Hepatocyte (in vitro differentiated cells): ENCODE results near the gene AZU1.

Source experiments
- EZH2 ChIP-seq: fragments of 200-600 bp; sonication (generic); IDR thresholded peaks from 2 replicates; pipeline ENCODE4 v1.6.1; 2016; ENCODE audit warnings: antibody characterized with exemption, mild to moderate bottlenecking, borderline replicate concordance
- EZH2phosphoT487 ChIP-seq: fragments of 200-600 bp; sonication (generic); IDR thresholded peaks from one replicate; pipeline ENCODE4 v1.6.1; 2018; ENCODE audit warnings: antibody characterized with exemption, mild to moderate bottlenecking, low read depth, moderate library complexity; ENCODE audit not compliant: unreplicated experiment, severe bottlenecking
- TF ChIP-seq, protein P1 (sequence below): fragments of 200-600 bp; sonication (generic); IDR thresholded peaks from 2 replicates; pipeline ENCODE4 v1.5.1; 2016; ENCODE audit warnings: antibody characterized with exemption, mild to moderate bottlenecking; ENCODE audit not compliant: poor library complexity

DNA sequence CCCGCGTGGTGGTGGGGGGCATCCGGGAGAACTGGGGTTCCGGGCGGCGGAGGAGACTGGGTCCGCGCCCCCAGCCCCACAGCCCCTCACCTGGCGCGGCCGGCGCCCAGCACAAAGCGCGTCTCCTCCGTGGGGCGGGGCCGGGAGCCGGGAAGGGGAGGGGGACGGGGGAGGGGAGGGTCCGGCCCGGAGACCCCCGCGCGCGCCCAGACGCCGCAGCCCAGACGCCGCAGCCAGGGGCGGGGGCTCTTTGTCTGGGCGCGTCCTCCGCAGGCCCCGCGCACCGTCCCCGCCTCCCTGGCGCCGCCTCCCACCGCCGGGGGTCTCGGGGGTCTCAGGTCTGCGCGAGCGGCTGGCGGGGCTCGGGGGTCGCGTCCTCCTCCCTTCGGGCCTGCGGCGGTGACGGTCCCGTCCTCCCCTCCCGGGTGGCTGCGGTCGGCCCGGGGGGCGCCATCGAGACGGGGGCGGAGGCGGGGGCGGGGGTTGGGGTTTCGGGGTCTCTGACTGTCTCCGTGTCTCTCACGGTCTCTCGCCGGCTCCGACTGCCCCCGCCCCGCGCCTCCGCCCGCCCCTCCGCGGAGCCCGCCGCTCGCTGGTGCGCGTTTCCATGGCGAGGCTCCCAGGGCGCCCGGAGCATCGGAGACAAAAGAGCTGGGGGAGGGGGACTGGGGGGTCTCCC is 5.7 kb upstream of the AZU1 start, which contains the start of gene PLPPR3:
- TF ChIP-seq, protein P1, sequence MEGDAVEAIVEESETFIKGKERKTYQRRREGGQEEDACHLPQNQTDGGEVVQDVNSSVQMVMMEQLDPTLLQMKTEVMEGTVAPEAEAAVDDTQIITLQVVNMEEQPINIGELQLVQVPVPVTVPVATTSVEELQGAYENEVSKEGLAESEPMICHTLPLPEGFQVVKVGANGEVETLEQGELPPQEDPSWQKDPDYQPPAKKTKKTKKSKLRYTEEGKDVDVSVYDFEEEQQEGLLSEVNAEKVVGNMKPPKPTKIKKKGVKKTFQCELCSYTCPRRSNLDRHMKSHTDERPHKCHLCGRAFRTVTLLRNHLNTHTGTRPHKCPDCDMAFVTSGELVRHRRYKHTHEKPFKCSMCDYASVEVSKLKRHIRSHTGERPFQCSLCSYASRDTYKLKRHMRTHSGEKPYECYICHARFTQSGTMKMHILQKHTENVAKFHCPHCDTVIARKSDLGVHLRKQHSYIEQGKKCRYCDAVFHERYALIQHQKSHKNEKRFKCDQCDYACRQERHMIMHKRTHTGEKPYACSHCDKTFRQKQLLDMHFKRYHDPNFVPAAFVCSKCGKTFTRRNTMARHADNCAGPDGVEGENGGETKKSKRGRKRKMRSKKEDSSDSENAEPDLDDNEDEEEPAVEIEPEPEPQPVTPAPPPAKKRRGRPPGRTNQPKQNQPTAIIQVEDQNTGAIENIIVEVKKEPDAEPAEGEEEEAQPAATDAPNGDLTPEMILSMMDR: no peak
- no peak for TF ChIP-seq EZH2
- TF ChIP-seq EZH2phosphoT487: no peak
